K562 (cell line): ENCODE data around the gene MFSD12.

Experiments
- CHD1 ChIP-seq: fragments of 200-600 bp; sonication (generic); IDR thresholded peaks from one replicate; pipeline ENCODE4 v1.6.1; 2012; ENCODE audit warnings: mild to moderate bottlenecking, moderate library complexity, low read length, inconsistent platforms
- GABPB1 ChIP-seq: sonication (generic); formaldehyde crosslinking; IDR thresholded peaks from 2 replicates; pipeline ENCODE4 v1.8.0; 2022; ENCODE audit warnings: mild to moderate bottlenecking, missing genetic modification reagents
- TF ChIP-seq, protein P1 (sequence below): fragments of 200-800 bp; sonication (Bioruptor generic); IDR thresholded peaks from 2 replicates; pipeline ENCODE4 v1.6.1; 2017; ENCODE audit warnings: missing genetic modification characterization, missing compliant biosample characterization

DNA sequence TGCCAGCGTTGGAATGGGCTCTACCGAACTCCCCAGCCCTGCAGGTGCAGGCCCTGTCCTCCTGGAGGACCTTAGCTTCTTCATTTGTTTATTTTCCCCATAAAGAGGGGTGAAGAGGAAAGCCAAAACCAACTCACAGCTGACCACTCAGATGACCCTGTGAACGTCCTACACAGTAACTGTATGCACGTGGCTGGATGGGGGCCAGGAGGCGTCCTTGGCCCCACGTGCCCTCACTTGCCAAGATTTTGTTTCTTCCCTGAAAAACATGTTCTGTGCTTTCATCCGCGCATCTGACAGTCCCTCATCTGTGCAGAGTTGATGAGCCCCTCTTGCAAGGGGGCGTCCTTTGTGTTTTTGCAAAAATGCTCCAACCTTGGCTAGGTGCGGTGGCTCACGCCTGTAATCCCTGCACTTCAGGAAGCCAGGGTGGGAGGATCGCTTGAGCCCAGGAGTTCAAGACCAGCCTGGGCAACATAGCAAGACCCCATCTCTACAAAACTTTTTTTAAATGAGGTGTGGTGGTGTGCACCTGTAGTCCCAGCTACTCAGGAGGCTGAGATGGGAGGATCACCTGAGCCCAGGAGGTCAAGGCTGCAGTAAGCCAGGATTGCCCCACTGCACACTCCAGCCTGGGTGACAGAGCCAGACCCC is 23.7 kb downstream of the MFSD12 start:
- TF ChIP-seq CHD1 (no peak), GABPB1 (CRISPR knock-in tag) (no peak)
- TF ChIP-seq, protein P1, sequence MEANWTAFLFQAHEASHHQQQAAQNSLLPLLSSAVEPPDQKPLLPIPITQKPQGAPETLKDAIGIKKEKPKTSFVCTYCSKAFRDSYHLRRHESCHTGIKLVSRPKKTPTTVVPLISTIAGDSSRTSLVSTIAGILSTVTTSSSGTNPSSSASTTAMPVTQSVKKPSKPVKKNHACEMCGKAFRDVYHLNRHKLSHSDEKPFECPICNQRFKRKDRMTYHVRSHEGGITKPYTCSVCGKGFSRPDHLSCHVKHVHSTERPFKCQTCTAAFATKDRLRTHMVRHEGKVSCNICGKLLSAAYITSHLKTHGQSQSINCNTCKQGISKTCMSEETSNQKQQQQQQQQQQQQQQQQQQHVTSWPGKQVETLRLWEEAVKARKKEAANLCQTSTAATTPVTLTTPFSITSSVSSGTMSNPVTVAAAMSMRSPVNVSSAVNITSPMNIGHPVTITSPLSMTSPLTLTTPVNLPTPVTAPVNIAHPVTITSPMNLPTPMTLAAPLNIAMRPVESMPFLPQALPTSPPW: no peak
